ENCODE data around the gene ZNF891. TPM values are rescaled to one million over a fixed set of nuclear protein-coding genes. Genes with fewer than 3 reads are reported as not detected.

ZNF891 gene
- polyA plus RNA-seq (ENCODE audit: insufficient read length): 9.1 TPM
- long read RNA-seq, donor 1, full-length matches to known transcripts: 3 of 3 reads
- long read RNA-seq, donor 1, partial matches to known transcripts: 0 of 3 reads
- long read RNA-seq, donor 1, other reads (novel, unspliced or antisense): 0 of 3 reads
- long read RNA-seq, donor 2, full-length matches to known transcripts: 3 of 3 reads
- long read RNA-seq, donor 2, partial matches to known transcripts: 0 of 3 reads
- long read RNA-seq, donor 2, other reads (novel, unspliced or antisense): 0 of 3 reads
- long read RNA-seq, donor 3, full-length matches to known transcripts: 3 of 3 reads
- long read RNA-seq, donor 3, partial matches to known transcripts: 0 of 3 reads
- long read RNA-seq, donor 3, other reads (novel, unspliced or antisense): 0 of 3 reads
- long read RNA-seq, donor 4, full-length matches to known transcripts: 1 of 1 reads
- long read RNA-seq, donor 4, partial matches to known transcripts: 0 of 1 reads
- long read RNA-seq, donor 4, other reads (novel, unspliced or antisense): 0 of 1 reads
- long read RNA-seq, donor 5, full-length matches to known transcripts: 3 of 12 reads
- long read RNA-seq, donor 5, partial matches to known transcripts: 0 of 12 reads
- long read RNA-seq, donor 5, other reads (novel, unspliced or antisense): 9 of 12 reads
- long read RNA-seq, donor 6, full-length matches to known transcripts: 2 of 2 reads
- long read RNA-seq, donor 6, partial matches to known transcripts: 0 of 2 reads
- long read RNA-seq, donor 6, other reads (novel, unspliced or antisense): 0 of 2 reads
- long read RNA-seq, donor 7, full-length matches to known transcripts: 1 of 1 reads
- long read RNA-seq, donor 7, partial matches to known transcripts: 0 of 1 reads
- long read RNA-seq, donor 7, other reads (novel, unspliced or antisense): 0 of 1 reads
- long read RNA-seq, donor 8: 0 reads

DNA sequence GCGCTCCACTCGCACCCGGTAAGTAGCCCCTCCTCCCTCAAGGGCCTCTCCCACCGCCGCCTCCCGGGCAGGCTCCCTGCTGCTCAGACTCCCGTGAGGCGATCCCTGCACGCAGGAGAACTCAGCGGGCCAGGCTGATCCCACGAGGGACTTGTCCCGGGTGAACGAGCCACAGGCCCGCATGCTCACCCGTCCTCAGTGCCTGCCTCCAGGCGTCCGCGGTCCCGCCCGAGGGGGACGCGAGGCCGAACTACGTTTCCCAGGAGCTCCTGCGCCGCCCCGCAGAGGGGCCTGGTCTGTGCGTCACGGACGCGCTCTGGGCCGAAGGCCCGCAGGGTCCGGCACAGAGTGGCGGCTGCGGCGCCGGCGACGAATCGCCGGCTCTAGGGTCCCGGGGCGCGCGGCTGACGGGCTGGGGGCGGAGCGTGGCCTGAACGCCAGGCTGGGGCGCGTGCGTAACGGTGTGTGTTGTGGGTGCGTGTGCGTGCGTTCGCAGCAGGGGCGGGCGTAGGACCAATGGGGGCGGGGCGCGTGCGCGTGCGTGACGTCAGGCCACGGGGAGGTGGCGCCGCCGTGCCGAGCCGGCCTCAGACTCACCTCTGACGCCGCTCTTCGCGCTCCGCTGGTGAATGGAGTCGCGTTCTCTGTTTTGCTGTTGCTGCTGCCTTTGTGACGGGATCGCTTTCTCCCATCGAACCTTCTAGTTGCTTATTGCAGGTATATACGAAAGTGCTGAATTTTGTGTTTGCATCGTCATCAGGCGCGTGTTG is at the start of gene ZNF891, which contains the start of gene ZNF10:
Gene ZNF891 (minus strand): TSS at position 237 of the 770 bp plus-strand sequence. CDS start 8,356 bp downstream, outside the sequence.
Gene ZNF10 (plus strand): TSS at position 590 of the 770 bp plus-strand sequence. CDS start 13,866 bp downstream, outside the sequence.
- DNase-seq: peak; percentile 93

DNA sequence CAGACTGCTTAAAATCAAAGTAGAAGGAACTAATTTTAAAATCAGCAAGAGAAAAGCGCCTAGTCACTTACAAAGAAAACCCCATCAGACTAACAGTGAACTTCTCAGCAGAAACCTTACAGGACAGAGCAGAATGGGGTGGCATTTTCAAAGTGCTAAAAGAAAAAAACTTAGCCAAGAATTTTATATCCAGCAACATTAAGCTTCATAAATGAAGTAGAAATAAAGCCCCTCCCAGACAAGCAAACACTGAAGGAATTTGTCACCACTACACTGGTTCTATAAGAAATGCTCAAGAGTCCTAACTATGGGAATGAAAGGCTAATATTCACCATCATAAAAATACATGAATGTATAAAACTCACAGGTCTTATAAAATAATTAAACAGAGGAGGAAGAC is 44.8 kb upstream of the ZNF891 start:
- no peak for DNase-seq

DNA sequence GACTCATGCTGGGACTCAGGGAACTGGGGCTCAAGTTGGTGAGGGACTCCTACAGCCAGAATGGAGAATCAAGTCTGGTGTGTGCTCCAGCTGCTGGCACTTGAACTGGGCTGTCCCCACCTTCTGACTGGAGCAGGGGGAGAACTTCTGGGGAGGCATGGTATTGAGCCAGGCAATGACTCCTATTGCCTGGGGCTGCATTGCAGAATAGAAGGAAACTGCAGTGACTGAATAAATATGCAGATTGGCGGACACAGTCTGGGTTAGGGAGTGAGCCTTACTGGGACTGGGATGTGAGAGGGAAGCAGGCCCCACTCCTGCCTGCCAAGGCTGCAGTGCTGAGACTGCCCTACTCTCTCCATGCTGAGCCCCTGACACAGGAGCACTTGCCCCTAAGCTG is 42.4 kb upstream of the ZNF891 start:
- no peak for DNase-seq

DNA sequence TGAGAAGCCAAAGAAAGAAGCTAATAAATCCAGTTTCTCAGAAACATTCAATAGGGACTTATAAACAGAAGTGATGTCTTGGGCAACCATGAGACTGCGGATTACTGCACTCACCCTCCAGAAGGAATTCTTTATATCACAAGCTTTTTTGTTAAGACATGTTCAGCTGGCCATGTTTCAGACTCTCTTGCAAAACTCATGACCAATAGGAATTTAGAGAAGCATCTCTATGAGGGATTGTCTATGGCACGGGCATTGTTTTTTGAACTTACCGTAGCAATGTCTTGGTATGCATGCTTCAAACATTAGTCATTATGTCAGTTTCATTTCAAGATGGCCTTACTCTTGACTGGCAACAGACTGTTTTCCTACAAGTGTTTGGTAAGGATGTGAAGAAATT is 35.7 kb upstream of the ZNF891 start:
- no peak for DNase-seq

DNA sequence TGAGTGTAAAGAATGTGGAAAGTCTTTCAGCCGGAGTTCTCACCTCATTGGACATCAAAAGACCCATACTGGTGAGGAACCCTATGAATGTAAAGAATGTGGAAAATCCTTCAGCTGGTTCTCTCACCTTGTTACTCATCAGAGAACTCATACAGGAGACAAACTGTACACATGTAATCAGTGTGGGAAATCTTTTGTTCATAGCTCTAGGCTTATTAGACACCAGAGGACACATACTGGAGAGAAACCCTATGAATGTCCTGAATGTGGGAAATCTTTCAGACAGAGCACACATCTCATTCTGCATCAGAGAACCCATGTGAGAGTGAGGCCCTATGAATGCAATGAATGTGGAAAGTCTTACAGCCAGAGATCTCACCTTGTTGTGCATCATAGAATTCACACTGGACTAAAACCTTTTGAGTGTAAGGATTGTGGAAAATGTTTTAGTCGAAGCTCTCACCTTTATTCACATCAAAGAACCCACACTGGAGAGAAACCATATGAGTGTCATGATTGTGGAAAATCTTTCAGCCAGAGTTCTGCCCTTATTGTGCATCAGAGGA is 26.1 kb upstream of the ZNF891 start:
- DNase-seq: no peak

DNA sequence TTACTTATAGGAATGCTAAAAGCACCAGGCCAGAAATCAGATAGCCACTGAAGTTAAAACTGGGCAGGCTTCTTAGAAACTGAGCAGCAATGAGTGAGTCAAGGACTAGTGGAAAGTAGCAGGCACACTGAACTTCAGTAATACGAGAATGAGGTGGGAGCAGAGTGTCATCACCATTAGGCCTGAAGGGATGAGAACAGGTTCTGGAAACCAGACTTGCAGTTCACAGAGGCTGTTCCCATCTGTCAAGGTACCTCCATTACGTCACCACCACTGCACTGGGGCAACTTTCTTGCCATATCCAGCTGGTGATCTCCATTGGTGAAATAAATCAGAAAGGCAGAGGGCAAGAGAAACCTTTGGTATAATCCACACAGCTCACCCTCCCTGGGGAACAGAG is 15.9 kb upstream of the ZNF891 start:
- no peak for DNase-seq

DNA sequence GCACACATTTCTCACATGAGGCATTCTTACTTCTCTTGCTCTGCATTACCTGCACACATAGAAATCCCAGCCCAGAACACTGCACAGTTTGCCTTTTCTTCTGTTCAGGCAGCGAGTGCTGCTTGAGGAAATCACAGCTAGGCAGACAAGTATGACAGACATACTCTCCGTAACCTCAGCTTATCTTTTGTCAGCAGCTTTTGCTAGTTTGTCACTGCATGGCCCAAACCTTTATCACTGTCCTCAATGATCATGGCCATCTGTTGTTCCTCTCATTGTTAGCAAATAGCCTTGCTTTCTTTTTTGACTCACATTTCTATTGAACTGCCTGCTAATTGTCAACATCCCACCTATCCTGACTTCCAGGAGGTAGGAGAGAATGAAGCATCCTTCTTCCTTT is 5.7 kb upstream of the ZNF891 start:
- DNase-seq: no peak

DNA sequence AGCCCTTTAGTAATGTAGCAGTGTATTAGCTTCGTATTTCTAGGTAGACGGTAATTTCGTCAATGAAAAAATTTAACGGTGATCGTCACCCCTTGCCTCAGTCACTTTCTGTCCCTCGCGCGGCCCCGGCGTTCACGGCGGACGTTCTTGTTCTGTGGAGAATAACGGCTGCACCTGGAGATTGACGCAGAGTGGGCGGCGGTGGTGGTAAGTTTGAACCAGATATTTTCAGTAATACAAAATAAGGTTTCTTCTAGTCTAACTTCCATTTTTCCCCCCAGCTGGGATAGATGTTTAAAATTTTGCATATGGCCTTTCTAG is 694 bp upstream of the ZNF891 start:
- no peak for DNase-seq

DNA sequence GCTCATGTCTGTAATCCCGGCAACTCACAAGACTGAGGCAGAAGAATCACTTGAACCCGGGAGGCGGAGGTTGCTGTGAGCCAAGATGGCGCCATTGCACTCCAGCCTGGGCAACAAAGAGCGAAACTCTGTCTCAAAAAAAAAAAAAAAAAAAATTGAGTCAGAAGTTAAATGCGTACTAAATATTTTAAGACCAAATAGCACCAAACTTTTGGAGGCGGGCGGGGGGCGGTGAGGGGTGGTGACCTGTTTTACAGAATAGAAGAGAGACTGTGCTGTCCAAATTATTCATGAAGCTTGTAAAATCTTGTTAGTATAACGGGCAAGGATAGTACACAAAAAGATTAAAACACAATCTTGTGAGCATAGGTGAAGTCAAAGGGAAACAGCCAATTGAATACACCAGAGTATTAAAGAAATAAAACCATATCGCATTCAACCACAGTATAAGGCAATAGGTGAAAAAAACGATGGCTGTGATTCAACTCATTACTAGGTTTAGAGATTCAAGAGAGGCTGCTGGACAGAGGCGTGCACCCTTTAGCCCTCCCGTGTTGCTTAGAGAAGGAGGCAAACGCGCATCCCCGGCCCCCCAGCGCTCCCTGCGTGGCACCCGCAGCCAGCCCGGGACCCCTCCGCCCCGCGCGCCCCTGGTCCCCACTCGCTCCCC is 571 bp downstream of the ZNF891 start:
- DNase-seq: no peak

DNA sequence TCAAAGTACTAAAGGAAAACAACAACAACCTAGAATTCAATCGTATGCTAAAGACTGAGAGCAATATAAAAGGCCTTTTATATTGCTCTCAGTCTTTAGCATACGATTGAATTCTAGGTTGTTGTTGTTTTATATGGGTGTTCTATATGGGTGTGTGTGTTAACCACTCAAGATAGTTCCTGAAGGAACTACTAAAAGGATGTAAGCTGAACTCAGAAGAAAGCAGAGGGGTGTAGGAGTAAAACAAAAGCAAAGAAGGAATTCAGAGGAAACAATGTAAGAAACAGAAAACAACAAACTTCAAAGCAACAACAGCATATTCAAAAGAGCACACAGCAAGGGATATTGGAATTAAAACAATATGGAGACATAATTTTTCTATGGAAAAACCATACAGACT is 5.4 kb downstream of the ZNF891 start:
- DNase-seq: no peak

DNA sequence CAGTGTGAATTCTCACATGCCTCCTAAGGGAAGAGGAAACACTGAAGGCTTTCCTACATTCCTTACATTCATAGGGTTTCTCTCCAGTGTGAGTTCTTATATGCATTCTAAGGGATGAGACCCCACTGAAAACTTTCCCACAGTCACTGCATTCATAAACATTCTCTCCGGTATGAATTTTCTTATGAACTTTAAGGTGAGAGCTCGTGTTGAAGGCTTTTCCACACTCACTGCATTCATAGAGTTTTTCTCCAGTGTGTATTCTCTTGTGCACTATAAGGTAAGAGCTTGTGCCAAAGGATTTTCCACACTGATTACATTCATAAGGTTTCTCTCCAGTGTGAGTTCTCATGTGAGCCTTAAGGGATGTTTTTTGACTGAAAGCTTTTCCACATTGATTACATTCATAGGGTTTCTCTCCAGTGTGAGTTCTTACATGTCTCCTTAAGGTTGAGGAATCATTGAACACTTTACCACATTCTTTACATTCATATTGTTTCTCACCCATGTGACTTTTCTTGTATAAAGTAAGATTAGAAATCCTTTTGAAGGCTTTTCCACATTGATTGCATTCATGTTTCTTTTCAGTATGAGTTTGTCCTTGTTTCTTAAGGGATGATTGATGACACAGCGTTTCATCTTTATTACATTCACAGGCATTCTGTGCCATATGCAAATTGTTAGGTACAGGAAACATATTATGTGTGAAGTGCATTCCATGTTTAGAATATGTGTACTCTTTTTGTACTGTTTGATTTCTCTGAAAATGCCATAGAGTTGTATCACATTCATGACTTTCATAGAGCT is 9.5 kb downstream of the ZNF891 start:
- DNase-seq: no peak

DNA sequence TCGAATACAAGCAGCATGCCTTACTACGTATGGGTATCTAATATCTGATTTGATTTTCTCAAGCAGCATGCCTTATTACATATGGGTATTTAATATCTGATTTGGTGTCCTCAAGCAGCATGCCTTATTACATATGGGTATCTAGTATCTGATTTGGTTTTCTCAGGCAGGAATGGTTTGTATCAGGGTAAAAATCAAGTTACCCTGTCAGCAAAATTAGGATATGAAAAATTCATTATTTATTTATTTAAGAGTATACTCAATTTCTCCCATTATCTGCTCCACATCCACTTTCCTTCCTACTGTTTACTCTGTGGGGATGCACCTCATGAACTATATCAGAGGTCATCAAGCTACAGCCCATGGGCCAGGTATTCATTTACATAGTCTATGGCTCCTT is 21.9 kb downstream of the ZNF891 start:
- DNase-seq: no peak

DNA sequence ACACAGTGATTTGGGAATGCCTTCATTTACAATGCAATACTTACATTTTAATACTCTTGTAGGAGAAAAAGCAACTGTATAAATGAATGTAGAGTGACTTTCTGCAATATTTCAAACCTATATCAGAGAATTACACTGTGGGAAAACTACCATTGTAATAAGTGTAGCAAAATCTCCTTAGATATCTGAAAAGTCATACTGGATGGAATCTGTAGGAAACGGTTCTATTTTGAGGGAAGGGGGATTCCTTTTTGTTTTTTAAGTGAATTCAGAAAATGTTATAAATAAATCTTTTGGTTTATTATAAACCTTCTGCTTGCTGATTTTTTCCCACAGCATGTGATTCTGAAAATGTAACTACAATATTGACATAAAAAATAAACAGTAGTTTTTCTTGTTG is 23.0 kb downstream of the ZNF891 start:
- no peak for DNase-seq

DNA sequence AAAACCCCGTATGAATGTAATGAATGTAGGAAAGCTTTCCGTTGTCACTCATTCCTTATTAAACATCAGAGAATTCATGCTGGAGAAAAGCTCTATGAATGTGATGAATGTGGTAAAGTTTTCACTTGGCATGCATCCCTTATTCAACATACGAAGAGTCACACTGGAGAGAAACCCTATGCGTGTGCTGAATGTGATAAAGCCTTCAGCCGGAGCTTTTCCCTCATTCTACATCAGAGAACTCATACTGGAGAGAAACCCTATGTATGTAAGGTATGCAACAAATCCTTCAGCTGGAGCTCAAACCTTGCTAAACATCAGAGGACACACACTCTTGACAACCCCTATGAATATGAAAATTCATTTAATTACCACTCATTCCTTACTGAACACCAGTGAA is 23.8 kb downstream of the ZNF891 start:
- no peak for DNase-seq

DNA sequence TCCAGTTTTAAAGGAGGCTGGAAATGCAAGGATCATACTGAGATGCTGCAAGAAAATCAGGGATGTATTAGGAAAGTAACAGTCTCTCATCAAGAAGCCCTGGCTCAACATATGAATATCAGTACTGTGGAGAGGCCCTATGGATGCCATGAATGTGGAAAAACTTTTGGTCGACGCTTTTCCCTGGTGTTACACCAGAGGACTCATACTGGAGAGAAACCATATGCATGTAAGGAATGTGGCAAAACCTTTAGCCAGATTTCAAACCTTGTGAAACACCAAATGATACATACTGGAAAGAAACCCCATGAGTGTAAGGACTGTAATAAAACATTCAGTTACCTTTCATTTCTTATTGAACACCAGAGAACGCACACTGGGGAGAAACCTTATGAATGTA is 24.5 kb downstream of the ZNF891 start:
- no peak for DNase-seq

DNA sequence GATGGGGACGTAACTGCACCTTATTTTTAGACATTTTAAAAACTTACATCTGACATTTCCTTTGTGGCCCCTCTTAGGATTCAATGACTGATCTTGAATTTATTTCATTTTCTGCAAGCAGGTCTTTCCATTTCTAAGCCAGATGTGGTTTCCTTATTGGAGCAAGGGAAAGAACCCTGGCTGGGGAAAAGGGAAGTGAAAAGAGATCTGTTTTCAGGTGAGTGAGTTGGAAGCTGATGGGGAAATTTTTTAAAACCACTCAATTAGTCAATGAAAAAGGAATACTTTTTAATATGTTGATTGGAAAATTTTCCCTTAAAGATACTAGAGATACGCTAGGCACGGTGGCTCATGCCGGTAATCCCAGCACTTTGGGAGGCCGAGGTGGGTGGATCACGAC is 46.7 kb downstream of the ZNF891 start:
- no peak for DNase-seq

DNA sequence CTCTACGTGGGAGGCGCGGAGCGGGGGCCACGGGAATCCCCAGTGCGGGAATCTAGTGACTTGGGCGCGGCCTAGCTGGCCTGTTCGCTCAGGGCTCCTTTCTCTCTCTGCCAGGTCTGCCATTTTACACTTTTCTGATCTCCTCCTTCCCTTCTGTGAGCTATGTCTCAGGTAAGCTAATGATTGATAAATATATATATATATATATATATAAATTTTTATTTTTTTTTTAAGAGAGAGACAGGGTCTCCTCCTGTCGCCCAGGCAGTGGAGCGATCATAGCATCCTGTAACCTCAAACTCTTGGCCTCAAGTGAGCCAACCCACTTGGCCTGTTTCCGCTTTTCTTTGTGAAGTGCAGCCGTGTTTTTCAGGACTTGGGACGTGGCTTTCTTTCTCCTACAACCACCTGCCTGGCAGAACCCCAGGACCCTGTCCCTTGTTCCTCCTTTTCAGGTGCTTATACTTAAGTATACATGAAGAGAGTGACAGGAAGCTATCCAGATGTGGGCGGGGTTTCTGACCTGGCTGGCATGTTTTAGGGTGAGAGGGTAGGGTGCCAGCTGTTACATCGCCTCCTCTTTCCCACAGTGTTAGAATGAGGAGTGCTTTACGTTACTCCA is 48.8 kb downstream of the ZNF891 start:
- no peak for DNase-seq

DNA sequence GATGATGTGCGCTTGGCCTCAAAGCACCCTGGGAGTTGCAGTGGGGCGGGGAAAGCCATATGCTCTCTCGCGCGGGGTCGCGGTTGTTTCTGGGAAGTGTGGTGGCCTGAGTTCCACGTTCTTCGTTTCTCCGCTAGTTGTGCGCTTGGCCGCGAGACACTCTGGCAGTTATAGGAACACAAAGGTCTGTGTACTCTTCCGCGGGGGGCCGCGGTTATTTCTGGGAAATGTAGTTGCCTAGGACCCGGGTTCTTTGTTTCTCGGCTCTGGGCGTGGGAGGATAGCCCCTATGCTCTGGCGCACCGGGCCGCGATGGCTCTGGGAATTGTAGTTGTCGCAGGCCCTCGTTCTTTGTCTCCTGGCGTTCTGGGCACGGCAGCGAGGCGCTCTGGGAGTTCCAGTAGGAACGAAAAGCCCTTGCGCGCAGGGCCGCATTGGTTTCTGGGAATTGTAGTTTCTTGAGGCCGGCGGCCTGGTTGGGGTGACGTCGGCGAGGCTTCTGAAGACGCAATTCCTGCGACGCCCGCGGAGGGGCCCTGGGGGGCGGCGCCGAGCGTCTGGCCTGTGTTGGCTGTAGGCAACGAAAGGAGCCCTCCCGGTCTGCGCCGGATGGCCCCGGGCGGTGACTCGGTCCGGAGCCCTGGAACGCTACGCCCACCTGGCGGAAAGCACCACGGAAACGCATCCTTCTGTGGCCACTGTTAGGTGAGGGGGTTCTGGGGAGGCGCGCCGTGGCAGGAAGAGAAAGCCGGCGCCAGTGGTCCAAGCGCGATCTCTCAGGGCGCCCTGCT is 49.5 kb downstream of the ZNF891 start, which contains the start of gene ZNF140:
Gene ZNF140 (plus strand): TSS at position 556 of the 791 bp plus-strand sequence. CDS start 398 bp downstream, outside the sequence.
- peak; percentile 97 for DNase-seq

DNA sequence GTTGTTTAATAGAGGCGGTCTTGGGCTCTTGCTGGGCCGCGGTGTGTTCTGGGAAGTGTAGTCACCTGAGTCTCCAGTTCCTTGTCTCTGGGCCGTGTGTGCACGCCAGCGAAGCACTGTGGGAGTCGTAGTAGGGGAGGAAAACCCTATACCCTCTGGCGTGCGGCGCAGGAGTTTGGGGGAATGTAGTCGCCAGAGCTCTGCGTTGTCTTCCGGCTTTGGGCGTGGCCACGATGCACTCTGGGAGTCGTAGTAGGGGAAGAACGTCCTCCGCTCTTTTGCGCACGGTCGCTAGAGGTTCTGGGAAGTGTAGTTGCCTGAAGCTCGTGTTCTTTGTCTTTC is 50.1 kb downstream of the ZNF891 start:
- DNase-seq: peak; percentile 99
